Astrocyte (in vitro differentiated cells and primary cell): ENCODE measurements around the gene NFS1. TPM values are rescaled to one million over a fixed set of nuclear protein-coding genes. Genes with fewer than 3 reads are reported as not detected.

Experiments used
- DNase-seq: peaks from one replicate; pipeline ENCODE4 v3.0.0-alpha.2; 2010; ENCODE audit warnings: low read depth
- FAIRE-seq: peaks from 2 replicates; lab custom pipeline; 2011; peaks lifted over from hg19 to GRCh38; lab: Jason Lieb, UNC
- H2AFZ ChIP-seq: 2 replicates; pipeline ENCODE4 v1.6.0; 2012; ENCODE audit warnings: low read depth, low read length, inconsistent platforms
- H3K27ac ChIP-seq: 2 replicates; pipeline ENCODE4 v1.5.1; 2011; ENCODE audit warnings: low read depth, low read length, inconsistent platforms
- H3K27me3 ChIP-seq: 2 replicates; pipeline ENCODE4 v1.6.0; 2011; ENCODE audit warnings: low read length, inconsistent platforms; ENCODE audit not compliant: insufficient read depth
- H3K36me3 ChIP-seq: 2 replicates; pipeline ENCODE4 v1.5.1; 2011; ENCODE audit warnings: low read length, inconsistent platforms; ENCODE audit not compliant: insufficient read depth
- H3K4me1 ChIP-seq: 2 replicates; pipeline ENCODE4 v1.5.1; 2011; ENCODE audit warnings: low read length, inconsistent platforms; ENCODE audit not compliant: insufficient read depth
- H3K4me2 ChIP-seq: 2 replicates; pipeline ENCODE4 v1.6.0; 2012; ENCODE audit warnings: low read length, inconsistent platforms
- H3K4me3 ChIP-seq: 2 replicates; pipeline ENCODE4 v1.5.1; 2011; ENCODE audit warnings: low read depth, mild to moderate bottlenecking, low read length, inconsistent platforms; ENCODE audit not compliant: insufficient read depth
- H3K79me2 ChIP-seq: 2 replicates; pipeline ENCODE4 v1.6.0; 2012; ENCODE audit warnings: mild to moderate bottlenecking, low read length, inconsistent platforms; ENCODE audit not compliant: insufficient read depth
- H3K9ac ChIP-seq: 2 replicates; pipeline ENCODE4 v1.6.0; 2012; ENCODE audit warnings: mild to moderate bottlenecking, low read length, inconsistent platforms
- H3K9me3 ChIP-seq: 2 replicates; pipeline ENCODE4 v1.5.1; 2012; ENCODE audit warnings: low read depth, mild to moderate bottlenecking, low read length, inconsistent platforms; ENCODE audit not compliant: insufficient read depth
- H4K20me1 ChIP-seq: 2 replicates; pipeline ENCODE4 v1.6.0; 2012; ENCODE audit warnings: low read length, inconsistent platforms; ENCODE audit not compliant: insufficient read depth
- H3K27ac Mint-ChIP-seq: one replicate; pipeline ENCODE4 v1.8.0; 2021; ENCODE audit warnings: mild to moderate bottlenecking, mixed read lengths; ENCODE audit not compliant: unreplicated experiment
- H3K27me3 Mint-ChIP-seq: one replicate; pipeline ENCODE4 v1.8.0; 2021; ENCODE audit warnings: low read depth, mixed read lengths; ENCODE audit not compliant: unreplicated experiment
- H3K36me3 Mint-ChIP-seq: one replicate; pipeline ENCODE4 v1.8.0; 2021; ENCODE audit warnings: low read depth, mixed read lengths; ENCODE audit not compliant: unreplicated experiment
- H3K4me1 Mint-ChIP-seq: one replicate; pipeline ENCODE4 v1.8.0; 2021; ENCODE audit warnings: low read depth, mixed read lengths; ENCODE audit not compliant: unreplicated experiment
- H3K4me3 Mint-ChIP-seq: one replicate; pipeline ENCODE4 v1.8.0; 2021; ENCODE audit warnings: mild to moderate bottlenecking, moderate library complexity, mixed read lengths; ENCODE audit not compliant: unreplicated experiment
- H3K9me3 Mint-ChIP-seq: one replicate; pipeline ENCODE4 v1.8.0; 2021; ENCODE audit warnings: mild to moderate bottlenecking, mixed read lengths; ENCODE audit not compliant: unreplicated experiment
- EZH2 ChIP-seq: IDR thresholded peaks from 2 replicates; pipeline ENCODE4 v1.6.1; 2012; ENCODE audit warnings: mild to moderate bottlenecking, low read length, inconsistent platforms; ENCODE audit not compliant: insufficient read depth
- total RNA-seq: library from RNA; stranded (reverse); gene quantifications from 2 replicates; pipeline ENCODE4 v1.2.1, GENCODE V29; 2021
- TF ChIP-seq, protein P1 (sequence below): IDR thresholded peaks from 2 replicates; pipeline ENCODE4 v1.5.1; 2011; ENCODE audit warnings: low read depth, mild to moderate bottlenecking, inconsistent platforms, low read length, moderate library complexity; ENCODE audit not compliant: insufficient read depth

The NFS1 gene
- total RNA-seq, 1 donor from 2014 or later = 30.3 TPM

DNA sequence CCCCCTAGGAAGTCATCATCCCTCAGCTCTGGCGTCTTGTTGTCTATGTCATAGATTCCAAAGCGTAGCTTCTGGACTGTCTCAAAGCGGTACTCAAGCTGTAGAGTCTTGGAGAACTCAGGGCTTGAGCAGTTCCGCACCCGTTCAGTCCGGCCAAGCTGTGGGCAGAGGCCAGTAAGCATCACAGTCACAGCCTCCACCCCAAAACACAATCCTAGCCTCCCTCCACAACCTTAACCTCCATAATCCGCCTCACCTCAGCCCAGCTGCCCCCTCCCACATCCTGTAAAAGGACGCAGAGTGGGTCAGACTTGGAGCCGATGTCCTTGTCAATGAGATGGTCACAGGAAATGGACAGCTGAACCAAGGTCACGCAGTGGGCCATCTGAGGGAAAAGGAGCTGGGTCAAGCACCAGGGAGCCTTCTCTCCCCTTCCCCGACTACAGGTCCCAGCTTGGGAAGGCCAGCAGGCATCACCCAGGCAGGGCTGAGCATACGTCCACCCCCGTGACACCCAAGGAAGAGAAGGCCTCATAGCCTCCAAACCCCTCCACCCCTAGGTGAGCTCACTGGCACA, 66.5 kb downstream of the NFS1 start:
- Mint-ChIP-seq H3K4me1 (peaks cover 20% of the 10 kb centered on the region), H3K27ac (no peak overlapping the region), H3K4me3 (no peak overlapping the region), H3K27me3 (no peaks in the 10 kb centered on the region), H3K9me3 (no peaks in the 10 kb centered on the region), H3K36me3 (peaks cover 11% of the 10 kb centered on the region)
- Histone ChIP-seq H3K4me2 (no peak overlapping the region), H4K20me1 (peaks cover 60% of the 10 kb centered on the region), H3K9ac (no peak overlapping the region), H3K36me3 (peaks cover 29% of the 10 kb centered on the region), H3K27me3 (no peaks in the 10 kb centered on the region), H2AFZ (no peak overlapping the region), H3K4me1 (peaks cover 9% of the 10 kb centered on the region), H3K79me2 (peaks cover 50% of the 10 kb centered on the region), H3K4me3 (no peak overlapping the region), H3K9me3 (no peaks in the 10 kb centered on the region), H3K27ac (no peak overlapping the region)
- FAIRE-seq (no peak), DNase-seq (no peak)
- TF ChIP-seq, protein P1, sequence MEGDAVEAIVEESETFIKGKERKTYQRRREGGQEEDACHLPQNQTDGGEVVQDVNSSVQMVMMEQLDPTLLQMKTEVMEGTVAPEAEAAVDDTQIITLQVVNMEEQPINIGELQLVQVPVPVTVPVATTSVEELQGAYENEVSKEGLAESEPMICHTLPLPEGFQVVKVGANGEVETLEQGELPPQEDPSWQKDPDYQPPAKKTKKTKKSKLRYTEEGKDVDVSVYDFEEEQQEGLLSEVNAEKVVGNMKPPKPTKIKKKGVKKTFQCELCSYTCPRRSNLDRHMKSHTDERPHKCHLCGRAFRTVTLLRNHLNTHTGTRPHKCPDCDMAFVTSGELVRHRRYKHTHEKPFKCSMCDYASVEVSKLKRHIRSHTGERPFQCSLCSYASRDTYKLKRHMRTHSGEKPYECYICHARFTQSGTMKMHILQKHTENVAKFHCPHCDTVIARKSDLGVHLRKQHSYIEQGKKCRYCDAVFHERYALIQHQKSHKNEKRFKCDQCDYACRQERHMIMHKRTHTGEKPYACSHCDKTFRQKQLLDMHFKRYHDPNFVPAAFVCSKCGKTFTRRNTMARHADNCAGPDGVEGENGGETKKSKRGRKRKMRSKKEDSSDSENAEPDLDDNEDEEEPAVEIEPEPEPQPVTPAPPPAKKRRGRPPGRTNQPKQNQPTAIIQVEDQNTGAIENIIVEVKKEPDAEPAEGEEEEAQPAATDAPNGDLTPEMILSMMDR = no peak
- TF ChIP-seq EZH2 = no peak

- Mint-ChIP-seq H3K9me3 (no peaks in the 10 kb centered on the region), H3K4me1 (peaks cover 6% of the 10 kb centered on the region), H3K27ac (no peak overlapping the region), H3K4me3 (no peak overlapping the region), H3K27me3 (no peaks in the 10 kb centered on the region), H3K36me3 (peaks cover 23% of the 10 kb centered on the region)
- Histone ChIP-seq H3K79me2 (peaks cover 32% of the 10 kb centered on the region), H3K9me3 (no peaks in the 10 kb centered on the region), H2AFZ (no peak overlapping the region), H3K4me2 (no peak overlapping the region), H3K4me1 (peaks cover 3% of the 10 kb centered on the region), H3K36me3 (peaks cover 45% of the 10 kb centered on the region), H3K9ac (no peak overlapping the region), H3K27me3 (no peaks in the 10 kb centered on the region), H4K20me1 (peaks cover 41% of the 10 kb centered on the region), H3K27ac (no peak overlapping the region), H3K4me3 (no peak overlapping the region)
- DNase-seq = no peak
- FAIRE-seq = no peak
- no peak for TF ChIP-seq EZH2
- TF ChIP-seq, protein P1 = no peak
Measured at GRCh38 chr20:35630636-35631035, 68.5 kb downstream of the NFS1 start.

GRCh38 chr20:35629427-35630145, 69.6 kb downstream of the NFS1 start:
- Histone ChIP-seq H3K27ac (no peak overlapping the region), H3K4me2 (no peak overlapping the region), H4K20me1 (peaks cover 32% of the 10 kb centered on the region), H3K4me3 (no peak overlapping the region), H3K4me1 (no peaks in the 10 kb centered on the region), H3K9ac (no peak overlapping the region), H3K27me3 (no peaks in the 10 kb centered on the region), H3K9me3 (no peaks in the 10 kb centered on the region), H3K36me3 (peaks cover 48% of the 10 kb centered on the region), H3K79me2 (peaks cover 22% of the 10 kb centered on the region), H2AFZ (no peak overlapping the region)
- DNase-seq (no peak), FAIRE-seq (no peak)
- H3K4me1 Mint-ChIP-seq = no peaks in the 10 kb centered on the region
- no peak overlapping the region for H3K27ac Mint-ChIP-seq
- TF ChIP-seq, protein P1 = no peak
- TF ChIP-seq EZH2 = no peak
- H3K36me3 Mint-ChIP-seq = peaks cover 20% of the 10 kb centered on the region
- H3K4me3 Mint-ChIP-seq = no peak overlapping the region
- no peaks in the 10 kb centered on the region for H3K27me3 Mint-ChIP-seq
- no peaks in the 10 kb centered on the region for H3K9me3 Mint-ChIP-seq
